ENCODE results near the gene YTHDC1.

YTHDC1 gene

GRCh38 chr4:68299492-68300457, 50.1 kb downstream of the YTHDC1 start:
- Histone ChIP-seq H3K4me3 (ENCODE audit: low read depth, low read length) (no peak overlapping the region), H3K27me3 (replicated peaks) (no peaks in the 10 kb centered on the region), H3K27ac (no peak overlapping the region), H3K36me3 (replicated peaks) (no peaks in the 10 kb centered on the region)
- TF ChIP-seq, protein P1, sequence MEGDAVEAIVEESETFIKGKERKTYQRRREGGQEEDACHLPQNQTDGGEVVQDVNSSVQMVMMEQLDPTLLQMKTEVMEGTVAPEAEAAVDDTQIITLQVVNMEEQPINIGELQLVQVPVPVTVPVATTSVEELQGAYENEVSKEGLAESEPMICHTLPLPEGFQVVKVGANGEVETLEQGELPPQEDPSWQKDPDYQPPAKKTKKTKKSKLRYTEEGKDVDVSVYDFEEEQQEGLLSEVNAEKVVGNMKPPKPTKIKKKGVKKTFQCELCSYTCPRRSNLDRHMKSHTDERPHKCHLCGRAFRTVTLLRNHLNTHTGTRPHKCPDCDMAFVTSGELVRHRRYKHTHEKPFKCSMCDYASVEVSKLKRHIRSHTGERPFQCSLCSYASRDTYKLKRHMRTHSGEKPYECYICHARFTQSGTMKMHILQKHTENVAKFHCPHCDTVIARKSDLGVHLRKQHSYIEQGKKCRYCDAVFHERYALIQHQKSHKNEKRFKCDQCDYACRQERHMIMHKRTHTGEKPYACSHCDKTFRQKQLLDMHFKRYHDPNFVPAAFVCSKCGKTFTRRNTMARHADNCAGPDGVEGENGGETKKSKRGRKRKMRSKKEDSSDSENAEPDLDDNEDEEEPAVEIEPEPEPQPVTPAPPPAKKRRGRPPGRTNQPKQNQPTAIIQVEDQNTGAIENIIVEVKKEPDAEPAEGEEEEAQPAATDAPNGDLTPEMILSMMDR (IDR thresholded peaks at IDR 0.05; ENCODE audit: low read depth, low read length, missing control alignments): no peak
- in situ Hi-C loops (cut with HindIII; ENCODE audit: low pct_ligation_motif_present, low sequenced_read_pairs): no loop called here
- no peak for DNase-seq

GRCh38 chr4:68297137-68297536, 52.8 kb downstream of the YTHDC1 start:
- in situ Hi-C loops (cut with HindIII; ENCODE audit: low pct_ligation_motif_present, low sequenced_read_pairs): no loop called here
- no peak for DNase-seq
- H3K27me3 ChIP-seq (replicated peaks): no peaks in the 10 kb centered on the region
- no peaks in the 10 kb centered on the region for H3K36me3 ChIP-seq (replicated peaks)
- no peak overlapping the region for H3K4me3 ChIP-seq (ENCODE audit: low read depth, low read length)
- H3K27ac ChIP-seq: no peak overlapping the region
- TF ChIP-seq, protein P1 (IDR thresholded peaks at IDR 0.05; ENCODE audit: low read depth, low read length, missing control alignments): no peak

DNA sequence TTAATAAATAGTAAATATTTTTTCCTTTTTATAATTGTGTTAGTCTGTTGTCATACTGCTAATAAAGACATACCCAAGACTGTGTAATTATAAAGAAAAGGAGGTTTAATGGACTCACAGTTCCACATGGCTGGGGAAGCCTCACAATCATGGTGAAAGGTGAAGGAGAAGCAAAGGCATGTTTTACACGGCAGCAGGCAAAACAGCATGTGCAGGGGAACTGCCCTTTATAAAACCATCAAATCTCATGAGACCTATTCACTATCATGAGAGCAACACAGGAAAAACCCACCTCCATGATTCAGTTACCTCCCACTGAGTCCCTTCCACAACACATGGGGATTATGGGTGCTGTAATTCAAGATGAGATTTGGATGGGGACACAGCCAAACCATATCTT, 58.6 kb downstream of the YTHDC1 start:
- Histone ChIP-seq H3K36me3 (replicated peaks) (no peaks in the 10 kb centered on the region), H3K27me3 (replicated peaks) (no peaks in the 10 kb centered on the region), H3K4me3 (ENCODE audit: low read depth, low read length) (no peak overlapping the region), H3K27ac (no peak overlapping the region)
- TF ChIP-seq, protein P1 (IDR thresholded peaks at IDR 0.05; ENCODE audit: low read depth, low read length, missing control alignments): no peak
- DNase-seq: no peak
- in situ Hi-C loops (cut with HindIII; ENCODE audit: low pct_ligation_motif_present, low sequenced_read_pairs): no loop called here

GRCh38 chr4:68288393-68288740, 61.5 kb downstream of the YTHDC1 start:
- no peak for DNase-seq
- TF ChIP-seq, protein P1 (IDR thresholded peaks at IDR 0.05; ENCODE audit: low read depth, low read length, missing control alignments): no peak
- in situ Hi-C loops (cut with HindIII; ENCODE audit: low pct_ligation_motif_present, low sequenced_read_pairs): no loop called here
- no peak overlapping the region for H3K27ac ChIP-seq
- no peaks in the 10 kb centered on the region for H3K27me3 ChIP-seq (replicated peaks)
- H3K4me3 ChIP-seq (ENCODE audit: low read depth, low read length): no peak overlapping the region
- no peaks in the 10 kb centered on the region for H3K36me3 ChIP-seq (replicated peaks)

GRCh38 chr4:68287704-68288392, 62.0 kb downstream of the YTHDC1 start:
- no peaks in the 10 kb centered on the region for H3K36me3 ChIP-seq (replicated peaks)
- H3K27me3 ChIP-seq (replicated peaks): no peaks in the 10 kb centered on the region
- no peak for DNase-seq
- no peak overlapping the region for H3K27ac ChIP-seq
- TF ChIP-seq, protein P1 (IDR thresholded peaks at IDR 0.05; ENCODE audit: low read depth, low read length, missing control alignments): no peak
- in situ Hi-C loops (cut with HindIII; ENCODE audit: low pct_ligation_motif_present, low sequenced_read_pairs): no loop called here
- no peak overlapping the region for H3K4me3 ChIP-seq (ENCODE audit: low read depth, low read length)

Data from brain microvascular endothelial cell (primary cell).